Kidney capillary endothelial cell (primary cell): ENCODE data around the gene CHST15.

Experiments used
- DNase-seq: peaks from one replicate; pipeline ENCODE4 v3.0.0-alpha.2; 2018; ENCODE audit warnings: low spot score

Gene CHST15

DNA sequence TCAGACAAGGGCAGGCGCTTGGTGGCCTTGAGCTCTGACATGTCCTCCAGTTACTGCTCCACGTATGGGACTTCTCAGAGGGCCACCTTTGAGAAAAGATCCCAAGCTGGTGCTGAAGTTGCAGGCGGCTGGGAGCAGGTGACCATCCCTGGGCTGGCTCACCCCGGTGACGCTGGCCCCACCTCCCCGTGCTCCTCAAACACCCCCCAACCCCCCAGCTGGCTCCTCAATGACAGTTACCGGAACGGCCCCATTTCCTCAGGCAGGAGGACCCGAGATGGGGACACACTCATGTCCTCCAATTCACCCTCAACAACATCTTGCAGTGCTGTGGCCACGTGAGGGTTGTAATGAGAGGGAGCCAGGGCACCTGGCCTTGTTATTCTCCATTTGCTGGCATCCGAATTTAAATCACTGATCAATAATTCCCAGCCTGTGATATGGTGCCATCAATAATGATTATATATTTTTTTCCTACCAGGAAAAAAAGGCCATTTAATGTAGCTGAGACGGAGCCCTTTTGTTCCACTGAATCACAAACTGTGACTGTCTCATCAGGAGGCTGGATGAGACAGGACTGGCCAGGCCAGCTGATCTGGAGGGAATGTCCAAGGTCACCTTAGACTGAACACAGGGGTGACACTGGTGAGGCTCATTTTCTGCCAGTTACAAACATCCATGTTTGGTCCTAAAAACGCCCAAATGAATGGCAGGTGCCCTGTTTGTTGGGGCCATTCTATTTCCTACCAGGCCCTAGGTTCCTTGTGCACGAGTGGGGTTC is 64.5 kb downstream of the CHST15 start:
- DNase-seq = no peak

DNA sequence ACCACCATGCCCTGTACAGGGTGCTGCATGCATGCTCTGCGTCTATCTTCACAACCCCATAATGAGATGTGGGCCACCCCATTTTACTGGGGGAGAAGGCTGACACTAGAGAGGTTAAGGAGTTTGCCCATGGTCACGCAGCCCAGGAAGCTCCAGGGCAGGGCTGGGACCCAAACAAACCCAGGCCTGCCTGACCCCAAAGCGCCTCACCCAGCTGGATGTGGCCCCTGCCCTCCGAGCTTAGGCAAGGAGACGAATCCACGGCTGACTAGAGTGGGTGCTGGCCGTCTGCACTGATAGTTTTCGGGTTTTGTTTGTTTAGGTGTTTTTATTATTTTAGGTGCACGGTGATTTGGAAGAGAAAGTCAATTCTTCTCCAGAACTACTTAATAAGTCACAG is 65.7 kb downstream of the CHST15 start:
- DNase-seq = no peak

DNA sequence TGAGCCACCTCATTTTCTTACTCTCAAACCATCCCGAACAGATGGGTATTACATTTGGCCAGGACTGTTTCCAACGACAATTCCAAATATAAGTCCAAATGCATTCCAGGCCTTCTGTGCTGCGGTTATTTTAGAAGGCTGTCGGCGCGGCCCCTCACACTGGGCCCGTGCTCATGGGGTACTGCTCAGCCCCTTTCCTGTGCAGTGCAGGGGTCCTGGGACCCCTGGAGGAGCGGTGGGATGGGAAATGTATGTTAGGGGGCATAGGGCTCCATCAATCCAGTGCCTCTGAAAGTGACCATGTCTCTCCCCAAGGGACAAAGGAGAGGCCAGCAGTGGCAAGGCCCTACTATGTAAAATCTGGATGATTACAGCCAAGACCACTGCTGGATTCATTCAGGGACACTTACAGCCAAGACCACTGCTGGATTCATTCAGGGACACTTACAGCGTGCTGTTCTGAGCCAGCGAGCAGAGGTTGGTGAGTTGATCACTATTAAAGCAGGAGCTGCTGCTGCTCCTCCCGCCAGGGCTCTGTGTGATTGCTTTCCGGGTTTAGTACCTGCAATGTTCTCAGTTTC is 66.3 kb downstream of the CHST15 start:
- DNase-seq = no peak

DNA sequence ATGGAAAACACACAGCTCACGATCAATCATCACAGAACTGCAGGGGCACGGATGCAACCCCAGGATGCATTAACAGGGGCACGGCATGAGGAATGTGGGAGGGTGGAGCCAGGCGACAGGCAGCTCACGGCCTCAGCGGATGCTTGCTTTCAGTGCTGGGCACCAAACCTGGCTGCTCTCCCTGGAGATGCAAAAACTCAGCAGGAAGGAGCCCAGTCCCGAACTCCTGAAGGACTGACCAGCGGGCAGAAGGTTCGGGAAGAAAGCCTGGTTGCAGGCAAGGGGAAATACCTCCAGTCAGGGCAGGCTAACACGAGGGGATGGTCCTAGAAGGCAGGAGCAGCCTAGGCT is 66.8 kb downstream of the CHST15 start:
- no peak for DNase-seq

GRCh38 chr10:124025660-124026588 is 67.5 kb downstream of the CHST15 start:
- DNase-seq = no peak

DNA sequence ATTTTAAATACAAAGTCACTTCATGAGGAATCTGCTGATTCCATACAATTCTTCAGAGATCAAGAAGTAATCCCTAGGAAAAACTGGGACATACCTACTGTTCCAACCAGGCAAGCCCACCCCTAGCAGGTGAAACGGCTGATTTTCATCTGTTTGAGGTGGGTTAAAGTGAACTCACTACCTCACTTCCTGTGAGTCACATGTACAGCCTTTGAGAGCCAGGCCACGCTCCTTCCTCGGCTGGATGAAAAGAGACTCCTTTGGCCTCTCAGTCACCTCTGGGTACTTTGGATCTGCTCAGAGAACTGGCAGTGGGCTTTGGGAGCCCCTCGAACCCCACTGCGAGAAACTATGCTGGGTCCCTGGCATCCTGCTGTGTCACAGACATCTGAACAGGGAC is 68.2 kb downstream of the CHST15 start:
- DNase-seq = peak; percentile 40

DNA sequence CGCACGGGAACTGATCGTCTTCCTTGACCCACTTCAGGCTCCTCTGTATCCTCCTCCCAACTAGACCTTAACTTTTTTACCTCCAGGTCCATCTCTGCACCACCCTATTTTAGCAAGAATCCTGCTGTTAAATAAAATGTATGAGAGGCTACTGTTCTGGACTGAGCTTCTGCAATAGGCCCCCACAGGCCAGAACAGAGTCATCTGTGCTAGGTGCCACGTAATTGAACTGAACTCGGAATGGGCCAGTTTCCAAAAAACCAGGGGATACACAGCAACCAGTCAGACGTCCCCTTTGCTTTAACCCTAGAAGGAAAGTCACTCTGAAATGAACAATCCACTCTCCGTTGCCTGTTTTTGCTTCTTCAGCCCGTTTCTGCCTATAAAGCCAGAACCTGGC is 71.3 kb downstream of the CHST15 start:
- no peak for DNase-seq

DNA sequence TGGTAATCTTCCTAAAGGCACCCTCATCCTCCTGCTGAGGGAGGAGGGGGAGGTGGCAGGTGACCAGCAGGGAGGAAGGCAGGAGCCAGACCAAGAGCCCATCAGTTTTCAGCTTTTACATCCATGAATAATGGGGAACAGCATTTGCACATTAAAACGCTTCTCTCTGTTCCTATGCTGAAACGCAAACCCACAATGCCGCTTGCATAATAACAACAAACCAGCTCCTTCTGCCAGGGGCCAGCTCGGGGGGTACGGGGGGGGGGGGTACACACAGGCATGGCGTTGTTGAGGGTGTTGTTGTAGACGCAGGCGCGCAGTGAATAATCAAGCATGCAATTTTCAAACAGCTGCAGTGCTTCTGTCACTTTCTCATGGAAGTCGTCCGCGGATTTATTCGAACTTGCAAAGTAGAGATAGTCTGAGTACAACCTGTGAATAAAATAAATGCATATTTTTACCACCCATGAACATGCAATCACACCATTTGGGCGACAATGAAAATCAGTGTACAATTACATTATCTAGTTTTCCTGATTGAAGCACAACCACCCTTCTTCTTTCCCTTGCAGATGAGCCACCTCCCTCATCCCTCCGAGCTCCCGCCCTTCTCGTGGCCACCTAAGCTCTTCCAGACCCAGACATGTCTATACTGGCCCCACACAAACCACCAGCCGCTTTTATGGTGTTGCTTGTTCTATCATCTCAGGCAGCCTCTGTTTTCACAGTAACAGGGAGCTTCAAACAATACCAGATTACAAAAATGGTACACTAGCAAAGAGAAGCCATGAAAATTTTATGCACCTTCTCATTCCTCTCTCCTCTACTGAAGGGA is 72.2 kb downstream of the CHST15 start:
- DNase-seq = no peak

- DNase-seq = no peak
These were observed 73.3 kb downstream of the CHST15 start for GRCh38 chr10:124019886-124020797.

DNA sequence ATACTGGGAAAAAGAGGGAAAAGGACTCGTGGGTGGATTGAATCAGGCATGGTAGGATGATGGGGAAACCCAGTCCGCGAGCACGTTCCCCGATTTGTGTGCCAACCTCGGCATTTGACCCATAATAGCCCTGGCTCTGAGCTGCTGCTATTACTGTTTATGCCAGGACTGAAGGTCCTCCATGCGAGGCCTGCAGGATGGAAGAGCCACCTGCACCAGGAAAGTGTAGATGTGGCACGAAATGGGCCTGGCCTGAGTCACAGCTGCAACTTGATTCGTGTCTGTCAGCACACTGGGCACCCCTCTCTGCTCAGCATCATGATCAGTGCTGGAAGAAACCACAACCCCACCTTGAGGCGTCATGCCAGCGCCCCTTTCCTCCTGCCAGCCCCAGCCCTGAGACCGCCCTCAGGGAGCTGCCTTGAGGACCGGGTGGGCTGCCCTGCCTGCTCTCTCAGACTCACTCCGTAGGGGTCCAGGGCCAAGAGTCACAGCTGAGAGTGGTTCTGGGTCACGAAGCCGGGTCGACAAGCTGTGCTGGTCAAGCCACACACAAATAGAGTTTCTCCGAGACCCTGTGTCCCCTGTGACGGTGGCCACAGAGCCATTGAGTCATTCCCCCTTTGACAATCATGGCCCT is 74.4 kb downstream of the CHST15 start:
- DNase-seq = no peak

GRCh38 chr10:124017729-124018128 is 75.7 kb downstream of the CHST15 start:
- DNase-seq = no peak

DNA sequence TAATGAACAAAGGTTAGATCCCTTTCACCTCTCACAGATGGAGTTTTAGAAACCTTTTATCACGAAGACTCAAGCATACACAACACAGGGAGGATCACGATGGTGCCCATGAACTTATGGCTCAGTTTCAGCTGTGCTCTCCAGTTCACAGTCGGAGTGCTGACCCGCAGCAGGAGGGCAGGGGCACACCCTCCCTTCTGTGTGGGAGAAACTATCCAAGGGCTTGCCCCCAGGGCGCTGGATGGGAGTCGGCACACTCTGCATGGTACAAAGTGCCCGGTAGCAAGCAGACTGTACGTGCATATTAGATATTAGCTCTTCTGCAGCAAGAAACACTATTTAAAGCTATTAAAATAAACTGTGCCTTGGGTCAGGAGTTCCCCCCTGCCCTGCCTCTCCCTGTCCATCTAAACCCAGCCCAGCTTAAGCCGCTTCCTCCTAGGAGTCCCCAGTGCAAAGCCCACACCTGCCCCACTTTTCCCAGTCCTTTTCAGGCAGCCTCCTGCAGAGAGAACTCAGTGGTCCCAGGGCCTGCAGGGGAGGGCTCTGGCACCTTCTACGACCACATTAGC is 76.5 kb downstream of the CHST15 start:
- no peak for DNase-seq

DNA sequence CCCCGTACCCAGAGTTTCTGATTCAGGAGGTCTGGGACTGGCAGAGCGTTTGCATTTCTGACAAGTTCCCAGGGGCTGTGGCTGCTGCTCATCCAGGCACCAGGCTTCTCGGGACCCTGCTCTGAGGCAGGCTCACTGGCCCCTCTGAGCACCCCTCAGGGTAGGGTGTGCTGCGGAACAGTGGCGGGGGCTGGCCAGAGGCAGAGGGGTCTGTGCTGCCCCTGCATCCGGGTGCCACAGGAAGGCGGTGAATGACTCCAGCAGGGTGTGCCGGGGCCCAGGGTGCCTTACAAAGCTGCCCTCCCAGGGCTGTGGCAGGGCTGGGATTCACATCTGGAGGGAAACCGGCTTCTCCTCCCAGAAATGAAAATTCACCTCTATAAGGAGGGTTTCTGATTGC is 77.4 kb downstream of the CHST15 start:
- no peak for DNase-seq

DNA sequence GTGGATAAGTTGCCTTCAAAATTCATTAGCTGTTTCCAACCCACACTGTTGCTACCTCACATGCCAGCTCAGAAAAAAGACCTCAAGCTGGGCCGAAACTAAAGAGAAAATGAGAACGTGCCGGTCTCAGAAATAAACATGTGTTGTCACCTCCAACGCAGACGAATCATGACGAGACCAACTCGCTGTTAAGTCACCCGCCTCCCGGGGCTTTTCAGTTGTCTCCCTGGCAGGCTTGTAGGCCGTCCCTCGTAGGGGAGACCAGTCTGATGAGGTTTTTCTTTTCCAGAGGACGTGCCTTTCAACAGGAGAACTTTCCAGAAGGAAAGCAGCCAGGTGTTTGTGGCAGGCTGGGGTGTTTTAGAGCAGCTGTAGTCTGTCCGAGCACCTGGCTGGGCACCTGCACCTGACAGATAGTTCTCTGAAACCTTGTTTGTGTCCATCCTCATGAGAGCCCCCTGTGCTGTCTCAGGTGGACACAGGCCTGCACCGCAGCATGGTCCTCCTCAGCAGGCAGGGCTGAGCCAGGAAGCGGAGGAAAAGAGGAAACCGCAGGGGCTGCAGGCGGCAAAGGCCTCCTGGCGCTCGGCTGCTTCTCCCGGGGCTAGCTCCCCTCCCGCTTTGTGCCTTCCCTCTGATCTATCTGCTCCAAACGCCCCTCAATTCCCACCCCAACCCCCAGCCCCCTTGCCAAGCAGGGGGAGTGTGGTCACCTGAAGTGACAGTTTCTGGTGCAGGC is 78.8 kb downstream of the CHST15 start:
- no peak for DNase-seq

DNA sequence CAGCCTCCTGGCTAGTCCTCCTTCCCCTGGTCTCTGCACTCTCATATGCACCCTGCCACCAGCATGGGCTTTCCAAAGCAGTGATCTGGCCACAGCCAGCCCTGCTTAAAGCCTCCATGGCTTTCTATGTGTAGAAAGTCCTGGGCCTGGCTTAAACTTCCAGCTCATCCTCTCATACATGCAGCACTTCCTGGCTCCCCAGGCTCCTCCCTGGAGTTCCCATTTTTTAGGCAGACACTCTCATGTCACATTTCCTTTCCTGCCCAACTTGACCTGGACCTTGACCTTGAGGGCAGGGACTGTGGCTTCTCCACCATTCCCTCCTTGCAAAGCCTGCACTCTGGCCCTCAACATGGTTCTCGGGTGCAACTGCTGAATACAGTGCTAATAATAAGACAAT is 79.5 kb downstream of the CHST15 start:
- DNase-seq = no peak

GRCh38 chr10:124012991-124013390 is 80.4 kb downstream of the CHST15 start:
- DNase-seq = no peak

DNA sequence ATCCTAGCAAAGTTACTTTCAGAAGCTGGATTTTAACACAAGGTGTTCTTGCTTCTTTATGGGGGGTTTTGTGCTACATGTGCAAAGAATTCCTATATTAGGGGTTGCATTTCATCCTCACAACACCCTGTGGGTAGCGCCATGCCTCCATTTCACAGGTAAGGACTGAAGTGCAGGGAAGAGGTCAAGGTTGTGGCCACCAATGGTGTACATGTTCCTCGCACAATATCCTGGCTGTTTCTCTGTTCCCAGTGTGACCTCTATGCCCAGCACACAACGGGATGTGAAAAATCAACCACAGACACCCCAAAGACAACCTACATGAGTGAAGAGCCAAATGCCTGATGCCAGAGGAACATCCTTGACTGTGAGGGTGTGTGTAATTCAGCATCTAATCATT is 80.8 kb downstream of the CHST15 start:
- no peak for DNase-seq

DNA sequence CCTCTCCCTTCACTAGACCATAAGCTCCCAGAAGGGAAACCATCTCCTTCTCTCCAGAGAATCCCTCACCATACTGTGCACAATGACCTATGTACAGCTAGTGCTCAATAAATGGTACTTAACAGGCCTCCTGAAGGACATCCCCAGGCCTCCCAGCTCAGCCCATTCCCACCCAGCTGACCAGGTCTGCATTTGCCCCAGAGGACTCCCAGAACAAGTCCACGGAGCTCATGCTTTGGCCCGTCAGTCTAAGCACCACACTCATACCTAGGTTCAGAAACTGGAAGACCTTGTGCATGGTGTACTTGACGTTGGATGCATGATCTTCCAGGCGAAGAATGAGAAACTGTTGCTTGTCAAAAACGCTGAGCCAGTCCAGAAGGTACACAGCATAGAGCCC is 81.3 kb downstream of the CHST15 start:
- no peak for DNase-seq

- DNase-seq = no peak
These were observed 81.9 kb downstream of the CHST15 start for GRCh38 chr10:124011464-124011863.
